MCF 10A (cell line): ENCODE results near the gene PLAU. TPM values are rescaled to one million over a fixed set of nuclear protein-coding genes. Genes with fewer than 3 reads are reported as not detected.

ENCODE experiments used
- BruUV-seq: library from RNA; stranded (reverse); fragments of 400-500 nt; replicated peaks from 2 replicates; lab custom pipeline; 2021; lab: Mats Ljungman, UMichigan
- CTCF ChIA-PET: fragments of 300-600 bp; sonication (Branson Sonifier 250); formaldehyde crosslinking; extraction: SDS; loops from one replicate; lab custom pipeline; 2021; ENCODE audit warnings: antibody characterized with exemption, inconsistent platforms; lab: Yijun Ruan, JAX
- POLR2A ChIA-PET: fragments of 300-600, 350-650 bp; sonication (Branson Sonifier 250); formaldehyde crosslinking; extraction: SDS; loops from one replicate; lab custom pipeline; 2020; ENCODE audit warnings: antibody characterized with exemption, inconsistent platforms; lab: Yijun Ruan, JAX
- DNase-seq: peaks from one replicate; pipeline ENCODE4 v3.0.0-alpha.2; 2018; ENCODE audit not compliant: unreplicated experiment
- H3K27ac Mint-ChIP-seq: one replicate; pipeline ENCODE4 v1.8.0; 2022; ENCODE audit warnings: mild to moderate bottlenecking, low read depth, mixed read lengths; ENCODE audit not compliant: unreplicated experiment
- H3K27me3 Mint-ChIP-seq: one replicate; pipeline ENCODE4 v1.8.0; 2022; ENCODE audit warnings: mixed read lengths; ENCODE audit not compliant: insufficient read depth, unreplicated experiment
- H3K36me3 Mint-ChIP-seq: one replicate; pipeline ENCODE4 v1.8.0; 2022; ENCODE audit warnings: mild to moderate bottlenecking, moderate library complexity, mixed read lengths; ENCODE audit not compliant: insufficient read depth, unreplicated experiment
- H3K4me1 Mint-ChIP-seq: one replicate; pipeline ENCODE4 v1.8.0; 2022; ENCODE audit warnings: mixed read lengths; ENCODE audit not compliant: insufficient read depth, unreplicated experiment
- H3K4me3 Mint-ChIP-seq: one replicate; pipeline ENCODE4 v1.8.0; 2022; ENCODE audit warnings: mild to moderate bottlenecking, moderate library complexity, mixed read lengths; ENCODE audit not compliant: unreplicated experiment
- H3K9me3 Mint-ChIP-seq: one replicate; pipeline ENCODE4 v1.8.0; 2022; ENCODE audit warnings: mixed read lengths; ENCODE audit not compliant: unreplicated experiment
- intact Hi-C: fragments of 100-400 bp; cut with micrococcal nuclease; formaldehyde crosslinking; loops from 2 replicates; pipeline ENCODE4 v1.14.1; 2022
- total RNA-seq: library from RNA; stranded (reverse); gene quantifications from 2 replicates; pipeline ENCODE4 v1.2.3, GENCODE V29; 2022
- TF ChIP-seq, protein P1 (sequence below): fragments of 200-600 bp; IDR thresholded peaks from one replicate; pipeline ENCODE4 v1.8.0; 2022; ENCODE audit warnings: antibody characterized with exemption, mild to moderate bottlenecking; ENCODE audit not compliant: unreplicated experiment

PLAU gene
- total RNA-seq, 1 experiment from 2014 or later, result 30.6 TPM

- H3K27me3 Mint-ChIP-seq, result no peaks in the 10 kb centered on the region
Measured at GRCh38 chr10:73922864-73923133, 11.9 kb downstream of the PLAU start.

GRCh38 chr10:73923935-73924598 is 13.1 kb downstream of the PLAU start:
- Mint-ChIP-seq H3K4me3 (no peak overlapping the region), H3K9me3 (no peaks in the 10 kb centered on the region), H3K27ac (no peak overlapping the region), H3K27me3 (no peaks in the 10 kb centered on the region), H3K4me1 (peaks cover 6% of the 10 kb centered on the region), H3K36me3 (no peaks in the 10 kb centered on the region)
- DNase-seq, result no peak
- ChIA-PET CTCF (interaction anchor here (0.5 to 1.9 kb wide), 2 partner anchors 38 to 44 kb away, joined by 3 to 7 read pairs; no protein-coding TSS in a partner anchor), POLR2A (interaction anchor here (0.6 to 1.8 kb wide), 3 partner anchors 9 to 37 kb away, joined by 3 to 7 read pairs (median 3); no protein-coding TSS in a partner anchor)
- no TSS peak for BruUV-seq
- intact Hi-C loops, result no loop called here
- TF ChIP-seq, protein P1, sequence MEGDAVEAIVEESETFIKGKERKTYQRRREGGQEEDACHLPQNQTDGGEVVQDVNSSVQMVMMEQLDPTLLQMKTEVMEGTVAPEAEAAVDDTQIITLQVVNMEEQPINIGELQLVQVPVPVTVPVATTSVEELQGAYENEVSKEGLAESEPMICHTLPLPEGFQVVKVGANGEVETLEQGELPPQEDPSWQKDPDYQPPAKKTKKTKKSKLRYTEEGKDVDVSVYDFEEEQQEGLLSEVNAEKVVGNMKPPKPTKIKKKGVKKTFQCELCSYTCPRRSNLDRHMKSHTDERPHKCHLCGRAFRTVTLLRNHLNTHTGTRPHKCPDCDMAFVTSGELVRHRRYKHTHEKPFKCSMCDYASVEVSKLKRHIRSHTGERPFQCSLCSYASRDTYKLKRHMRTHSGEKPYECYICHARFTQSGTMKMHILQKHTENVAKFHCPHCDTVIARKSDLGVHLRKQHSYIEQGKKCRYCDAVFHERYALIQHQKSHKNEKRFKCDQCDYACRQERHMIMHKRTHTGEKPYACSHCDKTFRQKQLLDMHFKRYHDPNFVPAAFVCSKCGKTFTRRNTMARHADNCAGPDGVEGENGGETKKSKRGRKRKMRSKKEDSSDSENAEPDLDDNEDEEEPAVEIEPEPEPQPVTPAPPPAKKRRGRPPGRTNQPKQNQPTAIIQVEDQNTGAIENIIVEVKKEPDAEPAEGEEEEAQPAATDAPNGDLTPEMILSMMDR, result no peak

More at GRCh38 chr10:73922864-73923133, 11.9 kb downstream of the PLAU start:
- ChIA-PET POLR2A (interaction anchor here (6.8 kb wide), 1 partner anchor 34 kb away, joined by 113 read pairs; no protein-coding TSS in a partner anchor), CTCF (interaction anchor here (5.2 kb wide), 1 partner anchor 35 kb away, joined by 54 read pairs; no protein-coding TSS in a partner anchor)
- DNase-seq, result no peak
- TF ChIP-seq, protein P1, result no peak
- no peak overlapping the region for H3K4me3 Mint-ChIP-seq
- BruUV-seq, result no TSS peak
- H3K9me3 Mint-ChIP-seq, result no peaks in the 10 kb centered on the region
- intact Hi-C loops, result no loop called here
- H3K27ac Mint-ChIP-seq, result no peak overlapping the region
- H3K36me3 Mint-ChIP-seq, result no peaks in the 10 kb centered on the region
- H3K4me1 Mint-ChIP-seq, result peaks cover 6% of the 10 kb centered on the region

DNA sequence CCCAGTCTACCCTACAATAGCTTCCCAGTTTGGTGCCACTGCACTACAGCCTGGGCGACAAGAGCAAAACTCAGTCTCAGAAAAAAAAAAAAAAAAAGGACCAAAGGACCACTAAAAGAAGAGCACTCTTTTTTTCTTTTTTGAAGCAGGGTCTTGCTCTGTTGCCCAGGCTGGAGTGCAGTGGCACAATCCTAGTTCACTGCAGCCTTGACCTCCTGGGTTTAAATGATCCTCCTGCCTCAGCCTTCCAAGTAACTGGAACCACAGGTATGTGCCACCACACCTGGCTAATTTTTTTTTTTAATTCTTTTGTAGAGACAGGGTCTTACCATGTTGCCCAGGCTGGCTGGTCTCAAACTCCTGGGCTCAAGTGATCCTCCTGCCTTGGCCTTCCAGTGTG is 14.0 kb downstream of the PLAU start:
- no peak overlapping the region for H3K27ac Mint-ChIP-seq
- no peak overlapping the region for H3K4me3 Mint-ChIP-seq
- H3K27me3 Mint-ChIP-seq, result no peaks in the 10 kb centered on the region
- intact Hi-C loops, result no loop called here
- TF ChIP-seq, protein P1, result no peak
- BruUV-seq, result no TSS peak
- ChIA-PET CTCF (interaction anchor here (1.9 kb wide), 1 partner anchor 38 kb away, joined by 7 read pairs; no protein-coding TSS in a partner anchor), POLR2A (interaction anchor here (0.6 to 1.8 kb wide), 2 partner anchors 8 to 12 kb away, joined by 3 to 7 read pairs; no protein-coding TSS in a partner anchor)
- H3K4me1 Mint-ChIP-seq, result peaks cover 4% of the 10 kb centered on the region
- H3K36me3 Mint-ChIP-seq, result no peaks in the 10 kb centered on the region
- no peak for DNase-seq
- no peaks in the 10 kb centered on the region for H3K9me3 Mint-ChIP-seq

GRCh38 chr10:73925539-73925938 is 14.6 kb downstream of the PLAU start:
- Mint-ChIP-seq H3K4me3 (no peak overlapping the region), H3K9me3 (no peaks in the 10 kb centered on the region), H3K27me3 (no peaks in the 10 kb centered on the region), H3K4me1 (peaks cover 5% of the 10 kb centered on the region), H3K27ac (no peak overlapping the region), H3K36me3 (no peaks in the 10 kb centered on the region)
- CTCF ChIA-PET, result interaction anchor here (0.7 to 1.8 kb wide), 3 partner anchors 14 to 156 kb away, joined by 3 to 7 read pairs (median 3); no protein-coding TSS in a partner anchor
- intact Hi-C loops, result no loop called here
- no peak for DNase-seq
- no TSS peak for BruUV-seq
- TF ChIP-seq, protein P1, result no peak
- POLR2A ChIA-PET, result no interaction called here
